H1 (cell line): Measurements from ENCODE around the gene MBOAT1. TPM values are rescaled to one million over a fixed set of nuclear protein-coding genes. Genes with fewer than 3 reads are reported as not detected.

Experiments
- CTCF ChIA-PET: fragments of 300-600 bp; sonication (Branson Sonifier 250); formaldehyde crosslinking; loops from one replicate; lab custom pipeline; 2021; ENCODE audit not compliant: partially characterized antibody; lab: Charles Lee
- POLR2A ChIA-PET: fragments of 300-600 bp; sonication (Branson Sonifier 250); formaldehyde crosslinking; loops from one replicate; lab custom pipeline; 2021; ENCODE audit warnings: inconsistent platforms; ENCODE audit not compliant: partially characterized antibody; lab: Charles Lee
- DNase-seq, 2 experiments: peaks; one replicate each; pipeline versions ENCODE4 v3.0.0 to v3.0.0-alpha.2; 2010 to 2022; ENCODE audit warnings: low spot score in 2 of 2, low read depth in 1 of 2, mixed read lengths in 1 of 2
- FAIRE-seq: peaks from 2 replicates; lab custom pipeline; 2011; peaks lifted over from hg19 to GRCh38; lab: Jason Lieb, UNC
- H2AFZ ChIP-seq: 2 replicates; pipeline ENCODE4 v1.8.1; 2012; ENCODE audit warnings: low read length, inconsistent platforms
- H2AK5ac ChIP-seq: 2 replicates; pipeline ENCODE4 v1.6.1; 2013; ENCODE audit warnings: low read depth, low read length
- H2BK120ac ChIP-seq: replicated peaks from 2 replicates; pipeline ENCODE3; 2013; ENCODE audit warnings: low read depth, low read length, inconsistent platforms
- H2BK12ac ChIP-seq: 2 replicates; pipeline ENCODE4 v1.6.1; 2013; ENCODE audit warnings: low read depth, low read length
- H2BK15ac ChIP-seq: 2 replicates; pipeline ENCODE4 v1.6.1; 2013; ENCODE audit warnings: low read length
- H2BK20ac ChIP-seq: 2 replicates; pipeline ENCODE4 v1.6.1; 2013; ENCODE audit warnings: low read length
- H2BK5ac ChIP-seq: 2 replicates; pipeline ENCODE4 v1.6.1; 2013; ENCODE audit warnings: low read depth, low read length
- H3K14ac ChIP-seq: 2 replicates; pipeline ENCODE4 v1.6.1; 2013; ENCODE audit warnings: inconsistent platforms; ENCODE audit not compliant: insufficient read length
- H3K18ac ChIP-seq: 2 replicates; pipeline ENCODE4 v1.6.1; 2013; ENCODE audit warnings: low read length; ENCODE audit errors: extremely low read depth
- H3K23ac ChIP-seq: 2 replicates; pipeline ENCODE4 v1.6.1; 2013; ENCODE audit warnings: inconsistent platforms; ENCODE audit not compliant: insufficient read length
- H3K23me2 ChIP-seq: 2 replicates; pipeline ENCODE4 v1.6.1; 2013; ENCODE audit warnings: low read depth, low read length
- H3K27ac ChIP-seq: 2 replicates; pipeline ENCODE4 v1.6.1; 2011; ENCODE audit warnings: low read depth, low read length, inconsistent platforms
- H3K27me3 ChIP-seq, 4 experiments: replicated peaks in 1 of 4; 1 replicate in 1 of 4; 2 replicates in 3 of 4; pipeline versions ENCODE4 v1.6.1 to v1.8.1; 2011 to 2013; ENCODE audit warnings: low read length in 3 of 4, mild to moderate bottlenecking in 3 of 4, inconsistent platforms in 2 of 4, mixed read lengths in 2 of 4, moderate library complexity in 1 of 4; ENCODE audit not compliant: control insufficient read depth in 3 of 4, insufficient read depth in 3 of 4; ENCODE audit errors: extremely low read depth in 1 of 4
- H3K36me3 ChIP-seq, 4 experiments: 2 replicates each; pipeline versions ENCODE4 v1.6.1 to v1.8.1; 2011 to 2013; ENCODE audit warnings: mild to moderate bottlenecking in 4 of 4, low read length in 3 of 4, moderate library complexity in 2 of 4, control low read depth in 1 of 4, inconsistent platforms in 1 of 4; ENCODE audit not compliant: insufficient read depth in 4 of 4, control insufficient read depth in 2 of 4
- H3K4ac ChIP-seq: replicated peaks from 2 replicates; pipeline ENCODE3; 2013; ENCODE audit warnings: low read length, low read depth, mixed read lengths, inconsistent platforms; ENCODE audit not compliant: insufficient read length
- H3K4me1 ChIP-seq, 4 experiments: replicated peaks in 1 of 4; 1 replicate in 1 of 4; 2 replicates in 3 of 4; pipeline versions ENCODE4 v1.6.1 to v1.8.1; 2011 to 2013; ENCODE audit warnings: low read length in 3 of 4, inconsistent platforms in 2 of 4, mixed read lengths in 1 of 4; ENCODE audit not compliant: insufficient read depth in 4 of 4, control insufficient read depth in 3 of 4
- H3K4me2 ChIP-seq, 2 experiments: 2 replicates each; pipeline versions ENCODE4 v1.6.1 to v1.8.1; 2011 to 2013; ENCODE audit warnings: low read depth in 2 of 2, low read length in 2 of 2, control low read depth in 1 of 2, inconsistent platforms in 1 of 2, mild to moderate bottlenecking in 1 of 2; ENCODE audit not compliant: insufficient read depth in 1 of 2
- H3K4me3 ChIP-seq, 4 experiments: fragments of 200-600, 300-600 bp in 1 of 4; sonication (generic), shearing (Covaris generic), sonication (Bioruptor Twin) in 1 of 4; 2 replicates each; pipeline versions ENCODE4 v1.5.1 to v1.8.1; 2011 to 2016; ENCODE audit warnings: low read length in 4 of 4, low read depth in 3 of 4, control low read depth in 2 of 4, inconsistent platforms in 2 of 4, mild to moderate bottlenecking in 2 of 4, mixed read lengths in 1 of 4, moderate library complexity in 1 of 4; ENCODE audit not compliant: insufficient read depth in 2 of 4; ENCODE audit errors: extremely low read depth in 1 of 4
- H3K56ac ChIP-seq: replicated peaks from 2 replicates; pipeline ENCODE3; 2013; ENCODE audit warnings: low read depth, mild to moderate bottlenecking, mixed read lengths, low read length, inconsistent platforms; ENCODE audit not compliant: insufficient read length
- H3K79me1 ChIP-seq: 2 replicates; pipeline ENCODE4 v1.6.1; 2013; ENCODE audit warnings: low read depth, low read length, control low read depth
- H3K79me2 ChIP-seq, 2 experiments: 2 replicates each; pipeline versions ENCODE4 v1.6.1 to v1.8.1; 2012 to 2013; ENCODE audit warnings: low read length in 2 of 2, mild to moderate bottlenecking in 2 of 2, inconsistent platforms in 1 of 2; ENCODE audit not compliant: insufficient read depth in 2 of 2, control insufficient read depth in 1 of 2
- H3K9ac ChIP-seq, 4 experiments: replicated peaks in 1 of 4; 1 replicate in 1 of 4; 2 replicates in 3 of 4; pipeline versions ENCODE4 v1.6.1 to v1.8.1; 2011 to 2013; ENCODE audit warnings: low read depth in 3 of 4, low read length in 3 of 4, control low read depth in 2 of 4, mild to moderate bottlenecking in 2 of 4, moderate library complexity in 2 of 4, inconsistent platforms in 1 of 4; ENCODE audit errors: extremely low read depth in 1 of 4
- H3K9me3 ChIP-seq, 2 experiments: 2 replicates each; pipeline versions ENCODE4 v1.6.1 to v1.8.1; 2012 to 2013; ENCODE audit warnings: mild to moderate bottlenecking in 2 of 2, moderate library complexity in 2 of 2, control low read depth in 1 of 2, inconsistent platforms in 1 of 2, low read depth in 1 of 2, low read length in 1 of 2, mixed read lengths in 1 of 2; ENCODE audit not compliant: insufficient read depth in 2 of 2
- H4K20me1 ChIP-seq, 2 experiments: replicated peaks in 1 of 2; 2 replicates each; pipeline versions ENCODE3 to v1.8.1; 2011 to 2013; ENCODE audit warnings: inconsistent platforms in 2 of 2, low read length in 2 of 2, mild to moderate bottlenecking in 1 of 2; ENCODE audit not compliant: insufficient read depth in 2 of 2, control insufficient read depth in 1 of 2
- H4K5ac ChIP-seq: 2 replicates; pipeline ENCODE4 v1.6.1; 2013; ENCODE audit warnings: low read length, low read depth, mixed read lengths, inconsistent platforms; ENCODE audit not compliant: insufficient read length
- H4K8ac ChIP-seq: 2 replicates; pipeline ENCODE4 v1.8.0; 2013; ENCODE audit warnings: mild to moderate bottlenecking, moderate library complexity, low read length, inconsistent platforms; ENCODE audit not compliant: insufficient read depth; ENCODE audit errors: extremely low read depth
- H4K91ac ChIP-seq: replicated peaks from 2 replicates; pipeline ENCODE3; 2013; ENCODE audit warnings: low read length, mixed read lengths, inconsistent platforms; ENCODE audit not compliant: insufficient read length
- ASH2L ChIP-seq: fragments of 200-600, 300-600 bp; sonication (generic); IDR thresholded peaks from one replicate; pipeline ENCODE4 v1.7.1; 2017; ENCODE audit warnings: low read length
- KDM5A ChIP-seq: fragments of 200-600 bp; IDR thresholded peaks from 2 replicates; pipeline ENCODE4 v1.7.1; 2012; ENCODE audit warnings: mild to moderate bottlenecking, low read length, inconsistent platforms, mixed read lengths
- NANOG ChIP-seq: IDR thresholded peaks from 2 replicates; pipeline ENCODE4 v1.6.1; 2011; ENCODE audit warnings: low read length, low read depth, mild to moderate bottlenecking, inconsistent platforms; ENCODE audit not compliant: insufficient read depth, poor library complexity, severe bottlenecking
- SIRT6 ChIP-seq: IDR thresholded peaks from one replicate; pipeline ENCODE4 v1.7.1; 2012; ENCODE audit warnings: low read length, inconsistent platforms
- ZNF274 ChIP-seq: IDR thresholded peaks from 2 replicates; pipeline ENCODE4 v1.7.0; 2012; ENCODE audit warnings: low read length, borderline replicate concordance; ENCODE audit errors: extremely low read depth
- polyA plus RNA-seq, 7 experiments: library from polyadenylated mRNA; depleted of rRNA in 3 of 7; stranded (reverse) in 5 of 7; unstranded in 2 of 7; fragments of >200 nt in 5 of 7; fragments of 200-250 nt in 2 of 7; gene quantifications; 1 replicate in 5 of 7; 2 replicates in 1 of 7; 4 replicates in 1 of 7; pipeline versions ENCODE4 v1.2.1 to v1.2.3, GENCODE V29; 2011 to 2013; ENCODE audit warnings: missing spikeins in 2 of 7, mixed read lengths in 2 of 7
- total RNA-seq: library from RNA; stranded (reverse); fragmentation: NEBNext Ultra II Directional; extraction: Animal tissue kit (Norgen Biotek cat#: 25700); gene quantifications from 2 replicates; pipeline ENCODE4 v1.2.1, GENCODE V29; 2021
- TF ChIP-seq, protein P1 (sequence below): IDR thresholded peaks from 2 replicates; pipeline ENCODE4 v1.6.1; 2012; ENCODE audit warnings: inconsistent platforms
- TF ChIP-seq, protein P2 (sequence below): IDR thresholded peaks from 2 replicates; pipeline ENCODE4 v1.6.1; 2011; ENCODE audit warnings: low read depth, mild to moderate bottlenecking, low read length; ENCODE audit not compliant: insufficient read depth

The MBOAT1 gene
- total and polyA plus RNA-seq, 2 of the 8 experiments (the other 6 are each of a cell fraction or from before 2014, with no cell fraction given), result 4.9 to 19.5 TPM

DNA sequence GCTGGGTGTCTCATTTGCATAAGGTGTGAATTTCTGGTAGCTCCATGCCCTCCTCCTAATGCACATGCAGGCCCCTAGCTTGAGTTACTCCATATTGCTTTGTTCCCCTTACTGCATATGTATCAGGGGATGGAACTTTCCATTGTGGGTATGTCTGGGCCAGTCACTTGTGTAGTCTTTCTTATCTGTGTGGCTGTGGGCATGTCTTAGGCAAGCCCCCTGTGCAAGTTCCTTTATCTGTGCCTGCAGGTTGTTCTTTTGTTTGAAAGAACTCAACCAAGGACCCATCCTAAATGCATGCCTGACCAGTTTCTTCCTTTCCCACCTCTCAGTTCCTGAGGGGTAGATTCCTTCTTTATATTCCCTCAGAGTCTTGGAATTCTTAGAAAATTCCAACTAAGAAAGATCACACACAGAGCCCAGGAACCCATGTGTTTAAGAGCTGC lies 23.6 kb downstream of the MBOAT1 start:
- TF ChIP-seq NANOG, result no peak
- no peak for TF ChIP-seq KDM5A
- TF ChIP-seq SIRT6, result no peak
- TF ChIP-seq, protein P1, sequence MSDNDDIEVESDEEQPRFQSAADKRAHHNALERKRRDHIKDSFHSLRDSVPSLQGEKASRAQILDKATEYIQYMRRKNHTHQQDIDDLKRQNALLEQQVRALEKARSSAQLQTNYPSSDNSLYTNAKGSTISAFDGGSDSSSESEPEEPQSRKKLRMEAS, result 0 out of 2 replicates have a peak, but pooled peaks have one; percentile 9
- no peak for TF ChIP-seq ASH2L
- TF ChIP-seq ZNF274, result no peak
- TF ChIP-seq, protein P2, sequence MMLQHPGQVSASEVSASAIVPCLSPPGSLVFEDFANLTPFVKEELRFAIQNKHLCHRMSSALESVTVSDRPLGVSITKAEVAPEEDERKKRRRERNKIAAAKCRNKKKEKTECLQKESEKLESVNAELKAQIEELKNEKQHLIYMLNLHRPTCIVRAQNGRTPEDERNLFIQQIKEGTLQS, result no peak
- Histone ChIP-seq H3K79me2 (no peaks in the 10 kb centered on the region), H3K27me3 (no peaks in the 10 kb centered on the region), H2BK12ac (no peak overlapping the region), H3K9ac (no peak overlapping the region), H3K4me3 (no peak overlapping the region), H4K20me1 (no peaks in the 10 kb centered on the region), H3K4me1 (peaks cover 0 to 4% (median 0%) of the 10 kb centered on the region in 4 experiments; a peak in 3 of 7 replicates), H4K8ac (no peak overlapping the region), H4K91ac (no peak overlapping the region), H2AK5ac (no peak overlapping the region), H3K36me3 (no peaks in the 10 kb centered on the region), H4K5ac (no peak overlapping the region), H3K23ac (no peak overlapping the region), H3K79me1 (no peaks in the 10 kb centered on the region; the same call in 1 of the 2 replicates), H3K27ac (no peak overlapping the region), H2AFZ (no peak overlapping the region), H3K23me2 (no peaks in the 10 kb centered on the region; the same call in 1 of the 2 replicates), H3K4ac (no peak overlapping the region), H3K18ac (no peak overlapping the region), H3K56ac (no peak overlapping the region), H3K9me3 (no peaks in the 10 kb centered on the region), H2BK5ac (no peak overlapping the region), H2BK15ac (no peak overlapping the region), H2BK20ac (no peak overlapping the region), H2BK120ac (no peak overlapping the region), H3K14ac (no peak overlapping the region), H3K4me2 (no peak overlapping the region)
- FAIRE-seq (no peak), DNase-seq (no peak)
- ChIA-PET POLR2A (no interaction called here), CTCF (interaction anchor here (1.0 kb wide), 1 partner anchor 10 kb away, joined by 3 read pairs; no protein-coding TSS in a partner anchor)
